GM19025 (cell line): ENCODE data around the gene PLEKHA7.
A peak's percentile ranks its signal among the peaks of the same experiment; 100 is the strongest.

ENCODE experiments used
- ATAC-seq: cut with Tn5 transposase; IDR thresholded peaks from one replicate; pipeline ENCODE4 v1.9.1; 2021; ENCODE audit warnings: mild to moderate bottlenecking, low read depth, moderate library complexity; ENCODE audit not compliant: unreplicated experiment

Gene PLEKHA7

GRCh38 chr11:16794047-16794818 lies 220.0 kb downstream of the PLEKHA7 start:
- ATAC-seq = no peak

DNA sequence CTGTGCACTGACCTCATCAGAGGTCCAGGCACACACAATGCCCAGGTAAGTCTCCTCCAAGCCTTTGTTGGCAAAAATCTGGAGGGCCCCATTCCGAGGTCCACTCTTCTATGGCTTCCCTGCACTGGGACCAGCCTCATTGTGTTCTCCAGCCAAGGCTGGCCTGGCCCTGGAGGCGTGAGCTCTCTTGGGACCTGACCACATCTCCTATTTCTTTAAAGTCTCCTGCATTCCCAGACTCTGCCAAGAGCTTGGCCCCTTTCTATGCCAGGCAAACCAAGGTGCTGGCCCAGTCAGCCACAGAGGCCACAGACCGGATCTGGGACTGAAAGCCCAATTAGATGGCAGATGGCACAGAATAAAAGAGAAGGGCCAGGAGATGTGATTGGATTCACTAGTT lies 220.7 kb downstream of the PLEKHA7 start:
- ATAC-seq = no peak

- ATAC-seq = no peak
These were observed 221.2 kb downstream of the PLEKHA7 start for GRCh38 chr11:16793009-16793408.

GRCh38 chr11:16792426-16792825 lies 221.8 kb downstream of the PLEKHA7 start:
- ATAC-seq = no peak

DNA sequence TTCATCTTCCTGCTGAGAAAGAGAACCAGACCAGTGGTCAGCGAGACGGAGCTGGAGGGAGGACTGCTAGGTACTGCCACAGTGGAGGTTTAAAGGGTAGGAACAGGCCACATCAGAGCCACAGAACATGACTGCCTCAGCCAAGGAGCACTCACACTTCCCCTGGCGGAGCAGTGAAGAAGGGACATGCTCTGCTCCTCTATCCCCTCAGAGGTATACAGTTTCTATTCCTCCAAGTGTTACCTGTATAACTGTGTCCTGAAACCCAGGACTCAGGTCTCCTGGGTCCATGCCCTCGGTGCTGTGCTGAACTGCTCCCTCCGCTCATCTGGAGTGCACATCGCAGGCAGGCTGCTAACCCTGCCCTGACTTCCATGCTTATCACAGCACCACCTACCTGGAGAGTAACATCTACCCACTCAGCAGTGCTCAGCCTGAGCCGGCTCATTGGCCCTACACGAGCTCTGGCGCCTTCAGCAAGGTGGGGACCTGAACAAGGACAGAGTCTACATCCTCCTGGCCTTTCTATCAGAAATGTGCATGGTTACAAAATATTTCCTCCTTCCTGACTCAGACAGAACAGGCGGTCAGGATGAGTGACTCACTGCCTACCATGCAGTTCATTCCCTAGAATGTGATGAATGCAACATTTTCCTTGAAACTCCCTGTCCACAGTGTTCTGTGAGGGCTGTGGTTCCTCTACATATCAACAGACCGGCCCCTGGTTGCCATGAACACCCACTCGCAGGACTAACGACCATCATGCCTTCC lies 222.8 kb downstream of the PLEKHA7 start:
- ATAC-seq = no peak

GRCh38 chr11:16790486-16791190 lies 223.6 kb downstream of the PLEKHA7 start:
- no peak for ATAC-seq

- ATAC-seq = no peak
These were observed 224.4 kb downstream of the PLEKHA7 start for GRCh38 chr11:16789560-16790485.

- ATAC-seq = no peak
These were observed 225.2 kb downstream of the PLEKHA7 start for GRCh38 chr11:16789063-16789420.

- peak; percentile 52 for ATAC-seq
These were observed 225.8 kb downstream of the PLEKHA7 start for GRCh38 chr11:16788141-16789062.

GRCh38 chr11:16787035-16787742 lies 227.0 kb downstream of the PLEKHA7 start:
- ATAC-seq = no peak

GRCh38 chr11:16786131-16786530 lies 228.1 kb downstream of the PLEKHA7 start:
- no peak for ATAC-seq

GRCh38 chr11:16785520-16786128 lies 228.6 kb downstream of the PLEKHA7 start:
- ATAC-seq = peak; percentile 73

GRCh38 chr11:16784666-16785065 lies 229.5 kb downstream of the PLEKHA7 start:
- ATAC-seq = no peak

DNA sequence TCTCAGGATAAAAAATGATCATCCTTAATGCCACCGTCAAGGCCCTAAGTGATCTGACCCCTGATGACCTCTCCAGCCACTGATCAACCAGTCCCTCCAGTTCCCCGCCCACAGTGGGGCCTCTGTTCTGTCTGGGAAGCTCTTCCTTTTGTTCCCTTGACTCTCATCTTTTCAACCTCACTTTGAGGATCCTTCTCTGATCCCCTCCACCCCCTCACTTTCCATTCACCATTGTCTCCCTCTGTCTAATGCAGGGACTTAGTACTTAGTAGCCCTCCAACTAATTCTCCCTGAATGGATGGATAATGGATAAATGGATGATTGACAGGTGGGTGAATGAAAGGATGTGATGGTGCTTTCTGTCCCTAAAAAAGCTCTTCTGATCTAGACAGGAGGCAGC lies 230.1 kb downstream of the PLEKHA7 start:
- no peak for ATAC-seq

DNA sequence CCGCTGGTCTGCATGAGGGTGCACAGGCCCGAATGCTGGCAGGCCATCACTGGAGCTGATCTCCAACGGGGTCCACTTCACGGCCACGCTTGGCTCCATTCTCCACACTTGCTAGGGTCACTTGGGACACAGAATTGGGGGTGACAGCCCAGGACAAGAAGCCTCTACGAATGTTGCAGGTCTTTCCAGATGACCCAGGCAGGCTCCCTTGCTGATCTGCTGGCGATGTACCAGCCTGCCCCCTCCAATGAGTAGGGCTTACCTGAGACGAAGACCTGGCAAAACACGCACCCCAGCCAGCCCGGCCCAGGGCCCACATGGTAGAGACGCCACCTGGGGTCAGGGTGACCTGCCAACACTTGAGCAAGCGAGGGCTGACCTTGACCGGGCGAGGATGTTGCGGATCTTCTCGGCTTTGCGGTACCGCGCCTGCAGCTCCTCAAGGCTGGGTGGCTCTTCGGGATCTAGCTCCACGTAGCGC lies 230.9 kb downstream of the PLEKHA7 start:
- no peak for ATAC-seq

DNA sequence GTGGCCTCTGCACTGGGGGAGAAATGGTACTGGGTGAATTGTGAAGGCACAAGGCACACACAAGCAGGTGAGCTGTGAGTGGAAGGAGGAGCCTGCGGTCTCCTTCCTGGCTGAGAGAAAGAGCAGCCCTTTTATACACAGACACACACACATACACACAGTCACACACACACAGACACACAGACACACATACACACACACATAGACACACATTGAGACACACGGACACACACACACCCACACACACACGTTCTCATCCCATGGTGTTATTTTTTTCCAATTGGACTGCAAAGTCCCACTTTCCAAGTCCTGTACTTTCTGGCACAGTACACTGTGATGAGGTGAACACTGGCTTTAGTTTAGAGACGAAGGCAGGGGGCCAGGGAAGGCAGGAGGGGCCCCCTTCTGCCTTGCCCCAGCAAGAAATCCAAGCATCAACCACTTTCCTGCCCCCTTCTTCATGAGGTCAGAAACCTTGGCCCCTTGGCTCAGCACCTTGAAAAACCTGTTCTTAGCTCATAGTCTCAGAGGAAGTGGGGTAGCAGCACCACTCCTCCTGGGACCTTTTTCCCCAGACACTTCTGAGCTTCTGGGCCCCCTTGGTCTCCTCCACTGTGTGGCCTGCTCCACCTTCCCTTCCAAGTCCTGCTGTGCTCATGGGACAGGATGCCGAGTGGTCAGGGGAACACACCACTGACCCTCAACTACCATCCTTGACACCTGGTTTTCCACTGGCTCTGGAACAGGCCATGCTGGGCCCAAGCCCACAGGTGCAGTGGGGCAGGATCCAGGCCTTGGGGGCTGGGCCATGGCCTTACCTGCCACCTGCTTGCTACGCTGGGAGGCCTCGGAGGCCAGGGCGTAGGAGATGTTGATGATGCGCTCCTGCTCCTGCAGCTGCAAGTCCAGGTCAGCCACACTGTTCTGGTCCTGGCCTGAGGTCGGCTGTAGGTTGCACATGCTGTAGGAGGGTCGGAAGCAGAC lies 232.0 kb downstream of the PLEKHA7 start:
- ATAC-seq = no peak
